SK-N-SH (cell line): ENCODE data around the gene ADD2.

Experiments
- CHD2 ChIP-seq: fragments of 150-350 bp; IDR thresholded peaks from 2 replicates; pipeline ENCODE4 v1.6.1; 2018; ENCODE audit warnings: low read length; ENCODE audit not compliant: partially characterized antibody
- EP300 ChIP-seq, 2 experiments: IDR thresholded peaks; 2 replicates each; pipeline versions ENCODE4 v1.4.0 to v1.6.1; 2012; ENCODE audit warnings: borderline replicate concordance in 1 of 2, low read depth in 1 of 2, low read length in 1 of 2
- GABPA ChIP-seq: IDR thresholded peaks from 2 replicates; pipeline ENCODE4 v1.4.0; 2012; ENCODE audit warnings: low read depth, mild to moderate bottlenecking
- POLR2AphosphoS5 ChIP-seq: IDR thresholded peaks from 2 replicates; pipeline ENCODE4 v1.6.1; 2012; ENCODE audit warnings: low read depth, low read length
- RFX5 ChIP-seq: IDR thresholded peaks from 2 replicates; pipeline ENCODE4 v1.6.1; 2012; ENCODE audit warnings: mild to moderate bottlenecking, improper control_type of control experiment, low read length
- TAF1 ChIP-seq: IDR thresholded peaks from 2 replicates; pipeline ENCODE4 v1.6.1; 2012; ENCODE audit warnings: low read depth, mild to moderate bottlenecking, low read length, moderate library complexity, borderline replicate concordance
- TF ChIP-seq, protein P1 (sequence below): fragments of 200-600 bp; sonication (generic); IDR thresholded peaks from 2 replicates; pipeline ENCODE4 v1.6.1; 2017; ENCODE audit warnings: antibody characterized with exemption, mild to moderate bottlenecking, moderate library complexity
- TF ChIP-seq, protein P2 (sequence below): IDR thresholded peaks from 2 replicates; pipeline ENCODE4 v1.6.1; 2012; ENCODE audit warnings: mild to moderate bottlenecking, low read depth, low read length, moderate library complexity

DNA sequence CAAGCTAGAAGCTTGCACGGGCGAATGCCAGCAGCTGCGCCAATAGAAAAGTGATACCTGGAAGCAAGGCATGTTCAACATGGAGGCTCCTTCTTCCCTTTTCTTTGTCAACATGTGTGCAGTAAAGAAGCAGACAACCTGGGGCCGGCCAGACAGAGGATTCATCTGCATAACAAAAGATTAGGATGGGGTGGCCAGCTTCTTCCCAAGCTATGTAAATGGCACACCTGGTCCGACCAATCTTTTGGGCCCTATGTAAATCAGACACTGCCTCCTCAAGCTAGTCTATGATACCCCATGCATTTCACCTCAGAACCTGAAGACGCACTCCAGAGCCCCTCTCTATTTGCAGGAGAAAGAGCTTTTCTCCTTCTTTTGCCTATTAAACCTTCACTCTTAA is 148.0 kb downstream of the ADD2 start:
- no peak for TF ChIP-seq TAF1
- TF ChIP-seq GABPA = no peak
- no peak for TF ChIP-seq POLR2AphosphoS5
- TF ChIP-seq, protein P1, sequence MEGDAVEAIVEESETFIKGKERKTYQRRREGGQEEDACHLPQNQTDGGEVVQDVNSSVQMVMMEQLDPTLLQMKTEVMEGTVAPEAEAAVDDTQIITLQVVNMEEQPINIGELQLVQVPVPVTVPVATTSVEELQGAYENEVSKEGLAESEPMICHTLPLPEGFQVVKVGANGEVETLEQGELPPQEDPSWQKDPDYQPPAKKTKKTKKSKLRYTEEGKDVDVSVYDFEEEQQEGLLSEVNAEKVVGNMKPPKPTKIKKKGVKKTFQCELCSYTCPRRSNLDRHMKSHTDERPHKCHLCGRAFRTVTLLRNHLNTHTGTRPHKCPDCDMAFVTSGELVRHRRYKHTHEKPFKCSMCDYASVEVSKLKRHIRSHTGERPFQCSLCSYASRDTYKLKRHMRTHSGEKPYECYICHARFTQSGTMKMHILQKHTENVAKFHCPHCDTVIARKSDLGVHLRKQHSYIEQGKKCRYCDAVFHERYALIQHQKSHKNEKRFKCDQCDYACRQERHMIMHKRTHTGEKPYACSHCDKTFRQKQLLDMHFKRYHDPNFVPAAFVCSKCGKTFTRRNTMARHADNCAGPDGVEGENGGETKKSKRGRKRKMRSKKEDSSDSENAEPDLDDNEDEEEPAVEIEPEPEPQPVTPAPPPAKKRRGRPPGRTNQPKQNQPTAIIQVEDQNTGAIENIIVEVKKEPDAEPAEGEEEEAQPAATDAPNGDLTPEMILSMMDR = no peak
- TF ChIP-seq, protein P2, sequence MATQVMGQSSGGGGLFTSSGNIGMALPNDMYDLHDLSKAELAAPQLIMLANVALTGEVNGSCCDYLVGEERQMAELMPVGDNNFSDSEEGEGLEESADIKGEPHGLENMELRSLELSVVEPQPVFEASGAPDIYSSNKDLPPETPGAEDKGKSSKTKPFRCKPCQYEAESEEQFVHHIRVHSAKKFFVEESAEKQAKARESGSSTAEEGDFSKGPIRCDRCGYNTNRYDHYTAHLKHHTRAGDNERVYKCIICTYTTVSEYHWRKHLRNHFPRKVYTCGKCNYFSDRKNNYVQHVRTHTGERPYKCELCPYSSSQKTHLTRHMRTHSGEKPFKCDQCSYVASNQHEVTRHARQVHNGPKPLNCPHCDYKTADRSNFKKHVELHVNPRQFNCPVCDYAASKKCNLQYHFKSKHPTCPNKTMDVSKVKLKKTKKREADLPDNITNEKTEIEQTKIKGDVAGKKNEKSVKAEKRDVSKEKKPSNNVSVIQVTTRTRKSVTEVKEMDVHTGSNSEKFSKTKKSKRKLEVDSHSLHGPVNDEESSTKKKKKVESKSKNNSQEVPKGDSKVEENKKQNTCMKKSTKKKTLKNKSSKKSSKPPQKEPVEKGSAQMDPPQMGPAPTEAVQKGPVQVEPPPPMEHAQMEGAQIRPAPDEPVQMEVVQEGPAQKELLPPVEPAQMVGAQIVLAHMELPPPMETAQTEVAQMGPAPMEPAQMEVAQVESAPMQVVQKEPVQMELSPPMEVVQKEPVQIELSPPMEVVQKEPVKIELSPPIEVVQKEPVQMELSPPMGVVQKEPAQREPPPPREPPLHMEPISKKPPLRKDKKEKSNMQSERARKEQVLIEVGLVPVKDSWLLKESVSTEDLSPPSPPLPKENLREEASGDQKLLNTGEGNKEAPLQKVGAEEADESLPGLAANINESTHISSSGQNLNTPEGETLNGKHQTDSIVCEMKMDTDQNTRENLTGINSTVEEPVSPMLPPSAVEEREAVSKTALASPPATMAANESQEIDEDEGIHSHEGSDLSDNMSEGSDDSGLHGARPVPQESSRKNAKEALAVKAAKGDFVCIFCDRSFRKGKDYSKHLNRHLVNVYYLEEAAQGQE = no peak
- no peak for TF ChIP-seq CHD2
- no peak for TF ChIP-seq EP300 (IDR thresholded peaks at IDR 0.05; ENCODE audit: borderline replicate concordance in 1 of 2, low read depth in 1 of 2, low read length in 1 of 2)
- no peak for TF ChIP-seq RFX5
